Measurements from ENCODE around the gene ZFYVE21. TPM values are rescaled to one million over a fixed set of nuclear protein-coding genes. Genes with fewer than 3 reads are reported as not detected.

The ZFYVE21 gene
- total RNA-seq, 1 experiment from 2014 or later, result 49.7 TPM

DNA sequence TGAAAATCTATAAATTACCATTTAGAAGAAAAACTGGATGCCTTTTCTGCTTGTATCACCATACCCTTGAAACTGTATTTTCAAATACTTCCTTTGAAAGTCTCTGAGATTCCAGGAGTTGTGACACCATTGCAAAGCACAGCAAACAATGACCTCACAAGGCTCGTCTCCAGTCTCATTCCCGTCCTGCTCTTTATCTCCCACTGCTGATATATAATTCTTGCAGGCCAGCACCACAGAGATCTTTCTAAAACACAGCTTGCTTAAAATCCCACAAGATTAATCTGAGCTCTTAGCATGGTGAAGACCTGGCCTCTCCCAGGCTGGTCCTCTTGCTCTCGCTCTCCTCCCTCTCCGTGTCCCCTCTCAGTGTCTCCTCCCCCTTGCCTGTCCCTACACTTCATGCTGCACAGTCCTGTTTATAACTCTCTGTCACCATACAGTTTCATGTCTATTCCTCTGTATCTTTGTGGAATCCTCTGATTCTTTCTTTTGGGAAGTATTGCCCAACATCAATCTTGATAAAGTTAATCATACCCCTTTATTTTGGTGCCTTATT, 51.8 kb downstream of the ZFYVE21 start:
- no CpG with 5 or more reads among the region's 4 CpGs for WGBS (ENCODE audit: extremely low coverage, insufficient read length, low lambda C conversion rate)
- no peak overlapping the region for H2BK120ac ChIP-seq (ENCODE audit: low read depth, low read length, poor library complexity, severe bottlenecking)
- no peak overlapping the region for H2AFZ ChIP-seq (ENCODE audit: low read length)
- TF ChIP-seq, protein P1, sequence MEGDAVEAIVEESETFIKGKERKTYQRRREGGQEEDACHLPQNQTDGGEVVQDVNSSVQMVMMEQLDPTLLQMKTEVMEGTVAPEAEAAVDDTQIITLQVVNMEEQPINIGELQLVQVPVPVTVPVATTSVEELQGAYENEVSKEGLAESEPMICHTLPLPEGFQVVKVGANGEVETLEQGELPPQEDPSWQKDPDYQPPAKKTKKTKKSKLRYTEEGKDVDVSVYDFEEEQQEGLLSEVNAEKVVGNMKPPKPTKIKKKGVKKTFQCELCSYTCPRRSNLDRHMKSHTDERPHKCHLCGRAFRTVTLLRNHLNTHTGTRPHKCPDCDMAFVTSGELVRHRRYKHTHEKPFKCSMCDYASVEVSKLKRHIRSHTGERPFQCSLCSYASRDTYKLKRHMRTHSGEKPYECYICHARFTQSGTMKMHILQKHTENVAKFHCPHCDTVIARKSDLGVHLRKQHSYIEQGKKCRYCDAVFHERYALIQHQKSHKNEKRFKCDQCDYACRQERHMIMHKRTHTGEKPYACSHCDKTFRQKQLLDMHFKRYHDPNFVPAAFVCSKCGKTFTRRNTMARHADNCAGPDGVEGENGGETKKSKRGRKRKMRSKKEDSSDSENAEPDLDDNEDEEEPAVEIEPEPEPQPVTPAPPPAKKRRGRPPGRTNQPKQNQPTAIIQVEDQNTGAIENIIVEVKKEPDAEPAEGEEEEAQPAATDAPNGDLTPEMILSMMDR (conservative IDR thresholded peaks at IDR 0.05), result no peak
- H3K23me2 ChIP-seq (ENCODE audit: insufficient read length, low read depth, low read length, poor library complexity, severe bottlenecking), result no peaks in the 10 kb centered on the region
- H3K27me3 ChIP-seq (ENCODE audit: insufficient read depth, low read length), result no peaks in the 10 kb centered on the region
- no peak for DNase-seq
- H3K27ac ChIP-seq (ENCODE audit: insufficient read length, low read depth, low read length), result no peak overlapping the region
- Mint-ChIP-seq H3K4me1 (peaks cover 6 to 7% of the 10 kb centered on the region in 2 experiments), H3K27ac (no peak overlapping the region; a peak in 1 of 7 replicates), H3K4me3 (no peak overlapping the region), H3K36me3 (ENCODE audit: insufficient read depth in 1 of 3, low read depth in 3 of 3) (no peaks in the 10 kb centered on the region), H3K9me3 (no peaks in the 10 kb centered on the region), H3K27me3 (ENCODE audit: low read depth) (no peaks in the 10 kb centered on the region)
- no peak overlapping the region for H2BK12ac ChIP-seq (ENCODE audit: insufficient read length, low read depth, low read length)
- H2AK5ac ChIP-seq (ENCODE audit: insufficient read length, low read length), result no peak overlapping the region
- no peaks in the 10 kb centered on the region for H4K20me1 ChIP-seq (ENCODE audit: control insufficient read depth, insufficient read depth, insufficient read length)
- peaks cover 3% of the 10 kb centered on the region; the same call in 1 of the 2 replicates for H3K4me1 ChIP-seq (ENCODE audit: insufficient read depth, low read length)
- H3K4me2 ChIP-seq (ENCODE audit: insufficient read depth, insufficient read length, low read length), result no peak overlapping the region
- H4K91ac ChIP-seq (ENCODE audit: insufficient read length, low read depth, low read length), result no peak overlapping the region
- no peak overlapping the region for H4K5ac ChIP-seq (ENCODE audit: insufficient read length, low read depth, low read length)
- H3K4ac ChIP-seq (ENCODE audit: low read depth, low read length), result no peak overlapping the region
- H2BK5ac ChIP-seq (ENCODE audit: insufficient read length, low read length), result no peak overlapping the region
- no peak overlapping the region for H2BK20ac ChIP-seq (ENCODE audit: low read depth, low read length, poor library complexity, severe bottlenecking)
- H3K9me3 ChIP-seq (ENCODE audit: control insufficient read depth, low read depth, low read length), result no peaks in the 10 kb centered on the region
- H3T11ph ChIP-seq (ENCODE audit: low read length), result no peak overlapping the region
- H3K23ac ChIP-seq (ENCODE audit: insufficient read length, low read depth, low read length), result no peak overlapping the region
- H3K79me2 ChIP-seq (ENCODE audit: insufficient read depth, low read length), result no peaks in the 10 kb centered on the region
- no peaks in the 10 kb centered on the region for H3K79me1 ChIP-seq (ENCODE audit: insufficient read depth, low read depth, low read length, poor library complexity, severe bottlenecking)
- no peak overlapping the region for H3K14ac ChIP-seq (ENCODE audit: insufficient read depth, low read length)
- H3K56ac ChIP-seq (ENCODE audit: insufficient read length, low read depth, low read length), result no peak overlapping the region
- no peak overlapping the region for H2BK15ac ChIP-seq (ENCODE audit: low read depth, low read length)
- no peak overlapping the region for H3K9ac ChIP-seq (ENCODE audit: extremely low read depth, insufficient read length, low read length)
- no peak overlapping the region for H4K8ac ChIP-seq (replicated peaks; ENCODE audit: insufficient read length, low read depth, low read length)
- no peak overlapping the region for H3K18ac ChIP-seq (ENCODE audit: insufficient read length, low read depth, low read length)
